ENCODE data around the gene IZUMO1R. TPM values are rescaled to one million over a fixed set of nuclear protein-coding genes. Genes with fewer than 3 reads are reported as not detected.

The IZUMO1R gene
- total and polyA plus RNA-seq, 2 of the 4 experiments (the other 2 are of a cell fraction): not detected

- Histone ChIP-seq H4K5ac (ENCODE audit: low read depth, low read length) (no peak overlapping the region), H3K23ac (ENCODE audit: low read depth, low read length) (no peak overlapping the region), H3K56ac (ENCODE audit: extremely low read depth, insufficient read depth, low read length) (no peak overlapping the region), H3K9ac (ENCODE audit: low read depth, low read length) (no peak overlapping the region), H3K79me1 (ENCODE audit: low read depth in 1 of 2, low read length in 2 of 2) (no peaks in the 10 kb centered on the region), H3K9me1 (ENCODE audit: insufficient read depth, low read length) (no peaks in the 10 kb centered on the region), H4K8ac (ENCODE audit: low read depth in 2 of 2, low read length in 2 of 2) (no peak overlapping the region), H2BK15ac (ENCODE audit: low read depth, low read length) (no peak overlapping the region), H2AK9ac (replicated peaks; ENCODE audit: low read depth, low read length, poor library complexity) (no peak overlapping the region), H2BK20ac (ENCODE audit: low read depth, low read length) (no peak overlapping the region), H3K4ac (ENCODE audit: low read depth, low read length) (no peak overlapping the region), H4K91ac (ENCODE audit: insufficient read depth, low read depth, low read length) (no peak overlapping the region), H3K14ac (replicated peaks; ENCODE audit: low read depth, low read length) (no peak overlapping the region), H3K4me2 (ENCODE audit: low read depth, low read length) (no peak overlapping the region), H2BK5ac (ENCODE audit: low read depth, low read length, poor library complexity, severe bottlenecking) (no peak overlapping the region), H3K27ac (ENCODE audit: insufficient read depth, low read length) (no peak overlapping the region), H2AK5ac (ENCODE audit: low read depth, low read length) (no peak overlapping the region), H3K4me1 (ENCODE audit: control insufficient read depth, insufficient read depth, low read length) (no peaks in the 10 kb centered on the region), H2AFZ (replicated peaks; ENCODE audit: low read length, poor library complexity) (no peak overlapping the region), H3K4me3 (ENCODE audit: insufficient read depth, low read depth, low read length) (no peak overlapping the region), H3K9me3 (ENCODE audit: control insufficient read depth, insufficient read depth, low read length) (no peaks in the 10 kb centered on the region), H3K36me3 (ENCODE audit: control insufficient read depth, insufficient read depth, low read length) (no peaks in the 10 kb centered on the region), H4K20me1 (ENCODE audit: insufficient read depth, low read length) (no peaks in the 10 kb centered on the region), H3K27me3 (ENCODE audit: control insufficient read depth, insufficient read depth, low read length) (no peaks in the 10 kb centered on the region), H3K18ac (ENCODE audit: low read depth, low read length) (no peak overlapping the region), H2BK120ac (ENCODE audit: low read depth, low read length) (no peak overlapping the region)
- ATAC-seq (ENCODE audit: low read depth): no peak
- in situ Hi-C loops (cut with MboI; ENCODE audit: low sequenced_read_pairs): no loop called here
- no TSS peak for BruUV-seq (replicated peaks)
- intact Hi-C loops (cut with micrococcal nuclease): no loop called here
- dilution Hi-C loops (cut with HindIII; ENCODE audit: low sequenced_read_pairs, unreplicated experiment): no loop called here
- ChIA-PET POLR2A (ENCODE audit: unreplicated experiment) (no interaction called here), CTCF (no interaction called here)
- DNase-seq: no peak
- TF ChIP-seq SMC3 (IDR thresholded peaks at IDR 0.05; ENCODE audit: low read depth, low read length): no peak
- no peak for TF ChIP-seq MAFK (IDR thresholded peaks at IDR 0.05; ENCODE audit: low read depth, low read length)
- TF ChIP-seq MAZ (IDR thresholded peaks at IDR 0.05; ENCODE audit: borderline replicate concordance, low read depth, low read length): no peak
- TF ChIP-seq MXI1 (IDR thresholded peaks at IDR 0.05; ENCODE audit: borderline replicate concordance, low read depth, low read length): no peak
- TF ChIP-seq RAD21 (IDR thresholded peaks at IDR 0.05; ENCODE audit: low read length): no peak
- TF ChIP-seq BHLHE40 (IDR thresholded peaks at IDR 0.05; ENCODE audit: low read depth, low read length): no peak
- no peak for TF ChIP-seq RCOR1 (IDR thresholded peaks at IDR 0.05; ENCODE audit: insufficient replicate concordance, low read length)
- no peak for TF ChIP-seq CEBPB (IDR thresholded peaks at IDR 0.05; ENCODE audit: low read depth, low read length)
- no peak for TF ChIP-seq POLR2A (IDR thresholded peaks at IDR 0.05; ENCODE audit: low read depth, low read length)
- TF ChIP-seq USF2 (IDR thresholded peaks at IDR 0.05; ENCODE audit: low read depth, low read length): no peak
- no peak for TF ChIP-seq NFE2L2 (IDR thresholded peaks at IDR 0.05; ENCODE audit: low read depth, low read length)
- no peak for TF ChIP-seq RFX5 (IDR thresholded peaks at IDR 0.05; ENCODE audit: low read depth, low read length)
Measured at GRCh38 chr11:94283678-94284077, 20.7 kb upstream of the IZUMO1R start.

Data from IMR-90 (cell line).